ENCODE data around the gene OR8H3.
"Not testable (repeated sequence)": the region's sequence is repeated elsewhere in the genome, so short reads cannot be mapped to it uniquely, and the experiment has no call there.

The OR8H3 gene, protein sequence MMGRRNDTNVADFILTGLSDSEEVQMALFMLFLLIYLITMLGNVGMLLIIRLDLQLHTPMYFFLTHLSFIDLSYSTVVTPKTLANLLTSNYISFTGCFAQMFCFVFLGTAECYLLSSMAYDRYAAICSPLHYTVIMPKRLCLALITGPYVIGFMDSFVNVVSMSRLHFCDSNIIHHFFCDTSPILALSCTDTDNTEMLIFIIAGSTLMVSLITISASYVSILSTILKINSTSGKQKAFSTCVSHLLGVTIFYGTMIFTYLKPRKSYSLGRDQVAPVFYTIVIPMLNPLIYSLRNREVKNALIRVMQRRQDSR

DNA sequence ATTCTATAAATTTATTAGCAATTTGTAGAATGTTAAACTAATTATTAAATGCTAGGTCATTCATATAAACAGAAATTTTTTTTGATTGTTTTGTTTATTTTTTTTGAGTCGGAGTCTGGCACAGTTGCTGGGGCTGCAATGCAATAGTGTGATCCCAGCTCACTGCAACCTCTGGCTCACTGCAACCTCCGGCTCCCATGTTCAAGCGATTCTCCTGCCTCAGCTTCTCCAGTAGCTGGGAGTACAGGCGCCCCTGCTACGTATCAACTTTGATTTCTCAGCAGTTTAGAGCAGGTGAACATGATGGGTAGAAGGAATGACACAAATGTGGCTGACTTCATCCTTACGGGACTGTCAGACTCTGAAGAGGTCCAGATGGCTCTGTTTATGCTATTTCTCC lies at the start of gene OR8H3:
OR8H3 (plus strand) TSS at position 301 of the 400 bp plus-strand sequence; CDS start at position 301, 0 bp downstream.
- DNase-seq (ENCODE audit: low read depth in 2 of 2): no peak

DNA sequence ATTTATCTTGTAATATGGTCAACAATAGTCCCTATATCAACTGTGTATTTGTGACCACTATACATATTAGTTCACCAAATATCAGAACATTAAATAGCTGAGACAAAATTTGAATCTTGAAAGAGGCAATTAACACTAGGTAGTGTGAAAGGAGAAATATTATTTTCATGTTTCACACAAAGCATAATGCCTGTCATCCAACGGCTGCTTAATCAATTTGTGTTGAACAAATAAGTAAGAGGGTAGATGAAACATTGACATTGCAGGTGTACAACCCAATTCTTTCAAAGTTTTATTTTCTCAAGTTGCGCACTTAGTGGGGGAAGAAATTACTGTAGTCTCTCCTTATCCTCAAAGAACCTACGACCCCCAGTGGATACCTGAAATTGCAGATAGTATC lies 32.5 kb upstream of the OR8H3 start:
- DNase-seq (ENCODE audit: low read depth in 2 of 2): no peak

DNA sequence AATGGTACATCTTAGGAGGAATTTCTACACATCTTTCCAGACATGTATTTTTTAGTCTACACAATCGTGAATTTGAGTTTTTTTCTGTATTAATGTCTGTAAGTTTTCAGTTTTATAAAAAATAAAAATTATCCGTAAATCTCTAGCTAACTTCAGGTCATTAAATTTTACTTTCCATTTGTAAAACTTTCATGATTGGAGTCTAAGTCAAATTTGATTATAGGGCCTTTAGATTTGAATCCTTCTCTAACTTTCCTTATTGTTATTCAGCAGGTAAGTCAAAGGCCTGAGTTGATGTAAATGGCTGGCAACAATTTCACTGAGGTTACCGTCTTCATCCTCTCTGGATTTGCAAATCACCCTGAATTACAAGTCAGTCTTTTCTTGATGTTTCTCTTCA lies 29.2 kb upstream of the OR8H3 start, which contains the start of gene OR8I2:
OR8I2 (plus strand) TSS at position 301 of the 400 bp plus-strand sequence; CDS start at position 301, 0 bp downstream.
- no peak for DNase-seq (ENCODE audit: low read depth in 2 of 2)

DNA sequence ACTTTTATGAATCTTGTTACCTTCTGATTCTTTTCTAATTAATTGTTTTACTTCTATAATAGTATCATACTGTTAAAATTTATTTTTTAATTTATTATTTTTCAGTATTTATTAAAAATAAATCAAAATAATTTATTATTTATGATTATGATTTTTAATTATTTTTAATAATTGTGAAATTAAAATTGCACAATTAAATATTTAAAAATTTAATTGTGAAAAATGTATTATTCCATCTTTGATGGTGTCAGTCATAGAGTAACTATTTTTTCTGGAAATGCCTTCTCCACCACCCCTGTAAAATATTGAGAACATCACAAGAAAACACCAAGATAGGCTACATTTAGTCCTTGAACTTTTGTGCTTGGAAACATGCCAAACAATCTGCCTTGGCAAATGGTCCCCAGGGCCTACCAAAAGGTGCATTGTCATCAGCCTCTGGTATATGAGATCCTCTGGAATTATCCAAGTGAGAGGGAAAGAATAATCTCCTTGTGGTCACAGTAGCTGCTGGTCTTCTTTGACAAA lies 18.9 kb upstream of the OR8H3 start, which contains the start of gene OR8H2:
OR8H2 (plus strand) TSS at position 478 of the 528 bp plus-strand sequence. CDS start 1,356 bp downstream, outside the sequence.
- DNase-seq (ENCODE audit: low read depth in 2 of 2): no peak

DNA sequence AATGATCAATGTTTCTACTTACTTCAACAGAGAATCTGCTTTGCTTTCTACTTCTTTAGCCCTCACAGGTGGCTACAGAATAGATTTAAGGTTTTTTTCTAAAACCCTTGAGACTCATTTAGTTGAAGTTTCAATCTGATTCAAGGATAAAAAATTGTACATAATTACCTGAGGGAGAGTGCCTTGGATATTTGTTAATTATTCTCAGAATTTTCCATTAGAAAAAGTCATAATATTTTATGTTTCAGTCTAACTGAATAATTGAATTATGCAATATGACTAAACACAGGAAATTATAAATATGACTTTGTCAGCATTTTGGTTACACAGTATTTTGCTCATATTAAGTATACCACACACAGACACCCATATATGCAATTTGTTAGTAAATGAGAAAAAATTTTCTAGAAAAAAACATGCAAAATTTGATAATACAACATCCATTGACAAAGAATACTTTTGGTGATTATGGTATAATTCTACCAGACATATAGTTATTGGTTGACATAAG lies 18.0 kb downstream of the OR8H3 start, which contains the start of gene OR8J3:
OR8J3 (minus strand) TSS at position 51 of the 511 bp plus-strand sequence. CDS start 2,483 bp downstream, outside the sequence.
- DNase-seq (ENCODE audit: low read depth in 2 of 2): no peak

DNA sequence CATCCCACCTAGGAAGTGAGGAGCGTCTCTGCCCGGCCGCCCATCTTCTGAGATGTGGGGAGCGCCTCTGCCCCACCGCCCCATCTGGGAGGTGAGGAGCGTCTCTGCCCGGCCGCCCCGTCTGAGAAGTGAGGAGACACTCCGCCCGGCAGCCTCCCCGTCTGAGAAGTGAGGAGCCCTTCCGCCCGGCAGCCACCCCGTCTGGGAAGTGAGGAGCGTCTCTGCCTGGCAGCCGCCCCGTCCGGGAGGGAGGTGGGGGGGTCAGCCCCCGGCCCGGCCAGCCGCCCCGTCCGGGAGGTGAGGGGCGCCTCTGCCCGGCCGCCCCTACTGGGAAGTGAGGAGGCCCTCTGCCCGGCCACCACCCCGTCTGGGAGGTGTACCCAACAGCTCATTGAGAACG lies 21.5 kb downstream of the OR8H3 start:
- not testable (repeated sequence) for DNase-seq (ENCODE audit: low read depth in 2 of 2)

DNA sequence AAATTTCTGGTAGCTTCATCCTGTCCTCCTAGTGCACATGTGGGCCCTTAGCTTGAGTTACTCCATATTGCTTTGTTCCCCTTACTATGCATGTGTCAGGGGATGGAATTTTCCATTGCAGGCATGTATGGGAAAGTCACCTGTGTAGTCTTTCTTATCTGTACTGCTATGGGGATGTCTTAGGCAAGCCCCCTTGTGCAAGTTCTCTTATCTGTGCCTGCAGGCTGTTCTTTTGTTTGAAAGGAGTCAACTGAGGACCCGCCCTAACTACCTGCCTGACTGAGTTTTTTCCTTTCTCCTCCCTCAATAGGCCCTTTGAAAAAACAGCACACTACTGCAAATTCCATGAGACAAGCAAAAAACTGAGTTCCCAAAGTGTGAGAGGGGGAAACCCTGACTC lies 29.2 kb downstream of the OR8H3 start:
- no peak for DNase-seq (ENCODE audit: low read depth in 2 of 2)

DNA sequence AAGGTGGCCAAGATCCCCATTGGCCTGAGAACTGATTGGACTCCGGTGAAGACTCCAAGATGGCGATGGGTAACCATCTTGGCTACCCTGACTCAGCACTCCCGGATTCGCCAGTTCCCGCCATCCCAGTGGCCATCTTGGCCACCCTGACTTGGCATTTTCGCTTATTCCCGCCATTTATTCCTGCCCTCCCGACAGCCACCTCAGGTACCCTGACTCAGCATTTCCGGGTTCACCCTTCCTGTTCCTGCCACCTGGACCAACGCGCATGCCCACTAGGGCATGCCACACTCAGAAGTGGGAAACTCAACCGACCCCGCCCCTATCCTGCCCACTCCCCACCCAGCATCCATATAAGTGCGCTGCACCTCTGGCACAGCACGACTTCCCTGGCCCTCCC lies 30.2 kb downstream of the OR8H3 start:
- no peak for DNase-seq (ENCODE audit: low read depth in 2 of 2)

DNA sequence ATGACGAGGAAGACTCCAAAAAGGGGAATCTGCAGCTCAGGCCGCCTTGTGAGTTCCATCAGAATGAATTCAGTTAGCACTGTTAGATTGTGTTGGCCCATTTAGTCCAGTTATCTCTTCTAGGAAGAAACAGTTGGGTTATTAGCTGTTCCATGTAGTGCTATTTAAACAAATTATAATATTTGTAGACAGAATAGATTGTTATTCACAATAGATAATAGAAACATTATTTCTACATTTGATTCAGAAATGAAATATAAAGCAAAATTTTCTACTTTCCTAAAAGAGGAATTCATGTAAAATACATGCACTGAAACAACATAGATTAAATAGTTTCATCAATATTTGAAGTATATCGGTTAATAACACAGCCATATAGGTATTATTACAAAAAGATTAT lies 38.0 kb downstream of the OR8H3 start, which contains the start of gene OR8K5:
OR8K5 (minus strand) TSS at position 101 of the 400 bp plus-strand sequence; CDS start at position 101, 0 bp downstream.
- DNase-seq (ENCODE audit: low read depth in 2 of 2): no peak

DNA sequence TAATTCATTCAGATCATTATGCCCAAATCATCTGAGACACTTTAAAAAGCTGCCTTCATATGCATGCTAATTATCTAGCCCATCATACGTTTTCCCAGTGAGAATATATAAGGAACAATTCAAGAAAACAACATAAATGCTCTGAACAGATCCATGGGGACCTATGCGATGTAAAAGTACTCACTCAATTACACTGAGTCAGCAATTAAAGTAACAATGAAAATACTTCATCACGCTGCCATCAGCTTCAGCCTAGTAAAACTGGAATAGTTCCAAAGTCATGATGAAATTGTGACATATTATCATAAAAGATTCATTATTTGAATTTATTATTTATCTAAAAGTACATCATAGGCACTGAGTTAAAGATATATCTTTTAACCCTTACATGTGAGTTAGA lies 41.6 kb downstream of the OR8H3 start:
- no peak for DNase-seq (ENCODE audit: low read depth in 2 of 2)

DNA sequence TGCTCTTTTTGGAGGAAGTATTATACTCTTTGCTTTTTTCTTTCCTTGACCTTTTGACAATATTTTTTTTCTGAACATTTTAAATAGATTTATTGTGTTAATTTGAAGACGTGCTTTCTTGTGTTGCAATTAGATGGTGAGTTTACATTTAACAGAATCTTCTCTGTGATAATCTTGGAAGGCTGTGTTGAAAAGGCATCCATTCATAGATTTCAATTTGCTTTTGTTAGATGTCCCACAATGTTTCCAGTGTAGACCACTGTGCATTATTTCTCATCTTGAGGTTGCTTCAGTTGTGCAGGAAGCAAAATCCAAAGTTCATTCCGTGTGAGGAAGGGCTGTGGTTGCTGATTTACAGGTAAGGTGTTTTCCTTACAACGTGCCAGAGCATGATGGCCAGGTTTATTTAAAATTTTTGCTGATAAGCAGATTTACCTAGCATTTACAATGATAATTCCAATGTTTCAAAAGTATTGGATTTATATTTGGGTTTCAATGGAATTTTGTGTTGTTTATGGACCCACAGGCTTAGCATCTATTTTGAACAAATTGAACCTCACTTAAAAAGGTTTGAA lies 50.2 kb downstream of the OR8H3 start:
- DNase-seq (ENCODE audit: low read depth in 2 of 2): no peak

All from stimulated activated CD8-positive, alpha-beta memory T cell treated with anti-CD3 and anti-CD28 coated beads, Interleukin-7, amount 100 ng/mL, for 1 hour (primary cell).